MM.1S (cell line): ENCODE data around the gene GRIN3B.

Experiments used
- DNase-seq: peaks from one replicate; pipeline ENCODE4 v3.0.0-alpha.2; 2015
- H2AFZ ChIP-seq: fragments of 300-600 bp; sonication (generic); 2 replicates; pipeline ENCODE4 v1.6.0; 2016; ENCODE audit warnings: antibody characterized with exemption, low read length
- H3F3A ChIP-seq: fragments of 300-600 bp; sonication (generic); 2 replicates; pipeline ENCODE4 v1.6.1; 2016; ENCODE audit warnings: mild to moderate bottlenecking, antibody characterized with exemption, low read length, moderate library complexity, mixed read lengths; ENCODE audit not compliant: insufficient read depth
- H3K27ac ChIP-seq: fragments of 300-600 bp; sonication (generic); 2 replicates; pipeline ENCODE4 v1.5.1; 2016; ENCODE audit warnings: mild to moderate bottlenecking, low read length
- H3K27me3 ChIP-seq: fragments of 300-600 bp; sonication (generic); replicated peaks from 2 replicates; pipeline ENCODE4 v1.6.0; 2016; ENCODE audit warnings: low read length; ENCODE audit not compliant: insufficient read depth
- H3K36me3 ChIP-seq: fragments of 300-600 bp; sonication (generic); replicated peaks from 2 replicates; pipeline ENCODE4 v1.6.1; 2016; ENCODE audit warnings: mild to moderate bottlenecking, low read length, mixed read lengths; ENCODE audit not compliant: insufficient read depth
- H3K4me1 ChIP-seq: fragments of 300-600 bp; sonication (generic); 2 replicates; pipeline ENCODE4 v1.6.1; 2016; ENCODE audit warnings: low read length, mixed read lengths
- H3K4me2 ChIP-seq: fragments of 300-600 bp; sonication (generic); 2 replicates; pipeline ENCODE4 v1.6.0; 2016; ENCODE audit warnings: low read depth, low read length
- H3K4me3 ChIP-seq: fragments of 300-600 bp; sonication (generic); 2 replicates; pipeline ENCODE4 v1.5.1; 2016; ENCODE audit warnings: low read length, mixed read lengths
- H3K79me2 ChIP-seq: fragments of 300-600 bp; sonication (generic); 2 replicates; pipeline ENCODE4 v1.6.1; 2016; ENCODE audit warnings: mixed run types, low read length, mixed read lengths
- H3K9ac ChIP-seq: fragments of 300-600 bp; sonication (generic); 2 replicates; pipeline ENCODE4 v1.6.1; 2016; ENCODE audit warnings: low read length, mixed read lengths
- H3K9me2 ChIP-seq: fragments of 300-600 bp; sonication (generic); replicated peaks from 2 replicates; pipeline ENCODE4 v1.6.1; 2016; ENCODE audit warnings: mild to moderate bottlenecking, low read length, mixed read lengths; ENCODE audit not compliant: insufficient read depth
- H3K9me3 ChIP-seq: fragments of 300-600 bp; sonication (generic); replicated peaks from 2 replicates; pipeline ENCODE4 v1.6.1; 2016; ENCODE audit warnings: mild to moderate bottlenecking, low read length, mixed read lengths; ENCODE audit not compliant: insufficient read depth
- H4K20me1 ChIP-seq: fragments of 300-600 bp; sonication (generic); 2 replicates; pipeline ENCODE4 v1.6.1; 2016; ENCODE audit warnings: mild to moderate bottlenecking, low read length, moderate library complexity, mixed read lengths; ENCODE audit not compliant: insufficient read depth
- EZH2 ChIP-seq: fragments of 300-600 bp; sonication (generic); optimal IDR thresholded peaks from 2 replicates; pipeline ENCODE3; 2017; ENCODE audit warnings: low read depth, mild to moderate bottlenecking, antibody characterized with exemption, low read length, mixed read lengths
- EZH2phosphoT487 ChIP-seq: fragments of 300-600 bp; sonication (generic); IDR thresholded peaks from 2 replicates; pipeline ENCODE4 v1.6.1; 2018; ENCODE audit warnings: antibody characterized with exemption, low read length
- TF ChIP-seq, protein P1 (sequence below): fragments of 300-600 bp; sonication (generic); IDR thresholded peaks from 2 replicates; pipeline ENCODE4 v1.5.1; 2016; ENCODE audit warnings: antibody characterized with exemption, low read length, mixed read lengths

GRIN3B gene

DNA sequence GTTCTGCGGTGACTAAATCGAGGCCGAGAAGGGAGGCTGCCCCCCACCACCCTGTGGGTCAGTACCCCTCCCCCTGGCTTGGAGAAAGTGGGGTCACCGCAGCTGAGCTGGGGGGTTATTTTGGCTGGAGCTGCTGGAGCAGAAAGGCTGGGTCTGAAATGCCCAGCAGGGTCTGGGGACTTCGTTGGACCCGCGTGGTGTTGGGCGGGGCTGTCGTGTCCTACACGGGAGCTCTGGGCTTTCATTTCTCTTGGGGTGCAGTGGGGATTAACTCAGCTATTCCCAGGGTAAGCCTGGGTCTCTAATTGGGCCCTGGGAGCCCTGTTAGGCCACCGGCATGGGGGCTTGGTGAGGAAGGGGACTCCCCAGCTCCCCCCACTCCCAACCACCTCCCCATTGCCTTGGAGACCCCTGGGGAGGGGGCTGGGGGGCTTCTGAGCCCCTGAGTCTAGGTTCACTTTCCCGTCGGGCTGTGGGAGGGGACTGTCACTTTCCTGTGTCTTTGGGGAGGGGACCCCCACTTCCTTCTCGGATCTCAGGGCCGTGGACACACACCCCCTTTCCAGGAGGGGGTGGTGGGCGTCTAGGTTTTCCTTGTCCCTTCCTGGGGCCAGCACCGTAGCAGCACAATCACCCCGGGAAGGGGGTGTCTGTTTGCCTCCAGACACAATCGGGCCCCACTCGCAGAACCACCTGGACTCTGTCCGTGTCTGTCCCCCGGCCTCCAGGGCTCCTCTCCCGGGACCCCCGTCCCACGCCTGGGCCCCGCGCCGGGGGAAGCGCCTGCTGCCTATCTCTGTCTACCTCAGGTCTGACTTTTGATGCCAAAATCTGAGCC is 26.3 kb upstream of the GRIN3B start:
- Histone ChIP-seq H3K4me2 (no peak overlapping the region), H4K20me1 (no peaks in the 10 kb centered on the region), H3K4me3 (no peak overlapping the region), H3K27ac (no peak overlapping the region), H3K9me2 (no peaks in the 10 kb centered on the region), H3K4me1 (no peaks in the 10 kb centered on the region), H3K9ac (no peak overlapping the region), H3K79me2 (no peaks in the 10 kb centered on the region), H3K36me3 (peaks cover 9% of the 10 kb centered on the region), H2AFZ (no peak overlapping the region), H3K27me3 (no peaks in the 10 kb centered on the region), H3F3A (no peaks in the 10 kb centered on the region), H3K9me3 (no peaks in the 10 kb centered on the region)
- TF ChIP-seq EZH2phosphoT487 (no peak), EZH2 (no peak)
- TF ChIP-seq, protein P1, sequence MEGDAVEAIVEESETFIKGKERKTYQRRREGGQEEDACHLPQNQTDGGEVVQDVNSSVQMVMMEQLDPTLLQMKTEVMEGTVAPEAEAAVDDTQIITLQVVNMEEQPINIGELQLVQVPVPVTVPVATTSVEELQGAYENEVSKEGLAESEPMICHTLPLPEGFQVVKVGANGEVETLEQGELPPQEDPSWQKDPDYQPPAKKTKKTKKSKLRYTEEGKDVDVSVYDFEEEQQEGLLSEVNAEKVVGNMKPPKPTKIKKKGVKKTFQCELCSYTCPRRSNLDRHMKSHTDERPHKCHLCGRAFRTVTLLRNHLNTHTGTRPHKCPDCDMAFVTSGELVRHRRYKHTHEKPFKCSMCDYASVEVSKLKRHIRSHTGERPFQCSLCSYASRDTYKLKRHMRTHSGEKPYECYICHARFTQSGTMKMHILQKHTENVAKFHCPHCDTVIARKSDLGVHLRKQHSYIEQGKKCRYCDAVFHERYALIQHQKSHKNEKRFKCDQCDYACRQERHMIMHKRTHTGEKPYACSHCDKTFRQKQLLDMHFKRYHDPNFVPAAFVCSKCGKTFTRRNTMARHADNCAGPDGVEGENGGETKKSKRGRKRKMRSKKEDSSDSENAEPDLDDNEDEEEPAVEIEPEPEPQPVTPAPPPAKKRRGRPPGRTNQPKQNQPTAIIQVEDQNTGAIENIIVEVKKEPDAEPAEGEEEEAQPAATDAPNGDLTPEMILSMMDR, result no peak
- no peak for DNase-seq

DNA sequence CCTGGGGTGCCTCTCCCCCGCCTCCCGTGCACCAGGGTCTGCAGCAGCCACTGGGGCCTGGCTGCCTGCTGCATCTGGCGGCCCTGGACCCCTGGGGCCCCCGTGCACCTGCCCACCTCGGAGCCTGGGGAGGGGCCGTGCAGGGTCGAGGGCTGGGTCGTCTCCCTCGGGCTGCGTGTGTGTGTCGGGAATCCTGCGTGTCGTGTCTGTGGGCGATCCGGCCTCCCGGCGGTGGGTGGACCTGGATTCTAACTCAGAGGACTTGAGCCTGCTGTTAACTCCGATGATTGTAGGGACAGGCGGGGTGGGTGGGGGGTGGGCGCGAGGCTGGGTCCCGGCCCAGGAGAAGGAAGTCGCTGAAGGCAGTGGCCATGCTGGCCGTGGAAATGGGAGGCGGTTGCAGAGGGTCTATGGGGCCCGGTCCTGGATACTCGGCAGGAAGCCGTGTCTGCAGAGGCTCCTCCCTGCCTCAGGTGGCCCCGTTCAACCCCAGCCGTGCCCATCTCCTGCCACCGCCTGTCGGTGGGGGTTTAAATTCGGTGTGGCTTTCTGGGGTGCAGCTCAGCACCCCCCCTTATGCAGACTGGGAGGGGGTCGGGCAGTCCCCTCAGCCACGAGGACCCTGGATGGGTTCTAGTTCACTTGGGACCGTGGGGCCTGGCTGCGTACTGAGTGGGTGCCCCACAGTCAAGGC is 25.5 kb upstream of the GRIN3B start:
- Histone ChIP-seq H3K9me2 (no peaks in the 10 kb centered on the region), H3K27ac (no peak overlapping the region), H3K27me3 (no peaks in the 10 kb centered on the region), H3K36me3 (peaks cover 9% of the 10 kb centered on the region), H2AFZ (no peak overlapping the region), H3K4me1 (no peaks in the 10 kb centered on the region), H3K79me2 (no peaks in the 10 kb centered on the region), H3K9ac (no peak overlapping the region), H4K20me1 (no peaks in the 10 kb centered on the region), H3K9me3 (no peaks in the 10 kb centered on the region), H3K4me2 (no peak overlapping the region), H3K4me3 (no peak overlapping the region), H3F3A (no peaks in the 10 kb centered on the region)
- no peak for DNase-seq
- TF ChIP-seq EZH2phosphoT487, result no peak

DNA sequence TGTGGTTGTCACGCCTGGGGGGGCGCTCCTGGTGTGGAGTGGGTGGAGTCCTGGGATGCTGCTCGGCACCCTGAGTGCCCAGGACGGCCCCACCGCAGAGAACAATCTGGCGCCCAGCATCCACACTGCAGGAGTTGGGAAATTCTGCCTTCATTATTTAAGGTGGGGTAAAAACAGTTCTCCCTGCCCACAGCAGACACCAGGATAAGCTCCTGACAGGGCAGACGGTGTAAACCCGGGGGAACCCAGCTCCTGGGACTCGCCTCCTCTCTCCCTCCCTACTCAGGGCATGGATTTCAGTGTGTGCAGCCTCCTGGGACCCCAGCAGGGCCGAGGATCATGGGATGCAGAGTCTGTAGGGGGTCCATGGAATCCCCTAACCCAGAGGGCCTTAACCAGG is 23.7 kb upstream of the GRIN3B start:
- no peaks in the 10 kb centered on the region for H3K27me3 ChIP-seq
- no peak for DNase-seq

More for the DNA sequence above, 23.7 kb upstream of the GRIN3B start:
- H3F3A ChIP-seq, result no peaks in the 10 kb centered on the region
- H3K9me3 ChIP-seq, result no peaks in the 10 kb centered on the region
- no peak overlapping the region for H2AFZ ChIP-seq
- H3K9ac ChIP-seq, result no peak overlapping the region
- H3K4me3 ChIP-seq, result no peak overlapping the region
- no peaks in the 10 kb centered on the region for H4K20me1 ChIP-seq
- H3K9me2 ChIP-seq, result no peaks in the 10 kb centered on the region
- H3K27ac ChIP-seq, result no peak overlapping the region
- H3K4me2 ChIP-seq, result no peak overlapping the region
- H3K4me1 ChIP-seq, result no peaks in the 10 kb centered on the region
- H3K79me2 ChIP-seq, result no peaks in the 10 kb centered on the region
- no peaks in the 10 kb centered on the region for H3K36me3 ChIP-seq
- TF ChIP-seq EZH2phosphoT487 (no peak), EZH2 (no peak)
- TF ChIP-seq, protein P1, result no peak
